Ectodermal cell (in vitro differentiated cells): ENCODE data around the gene CLSTN2.

Source experiments
- H3K27ac ChIP-seq: 2 replicates; pipeline ENCODE4 v1.7.0; 2013; ENCODE audit warnings: mild to moderate bottlenecking, low read depth, low read length; ENCODE audit not compliant: insufficient read depth, poor library complexity, severe bottlenecking
- H3K27me3 ChIP-seq: 2 replicates; pipeline ENCODE4 v1.7.0; 2013; ENCODE audit warnings: mild to moderate bottlenecking, low read length; ENCODE audit not compliant: insufficient read depth, control insufficient read depth, poor library complexity, severe bottlenecking
- H3K36me3 ChIP-seq: one replicate; pipeline ENCODE4 v1.7.0; 2013; ENCODE audit warnings: low read length; ENCODE audit not compliant: control insufficient read depth, insufficient read depth
- H3K4me1 ChIP-seq: one replicate; pipeline ENCODE4 v1.7.0; 2013; ENCODE audit warnings: low read length; ENCODE audit not compliant: control insufficient read depth, insufficient read depth
- H3K4me3 ChIP-seq: 2 replicates; pipeline ENCODE4 v1.7.0; 2013; ENCODE audit warnings: low read depth, low read length, control low read depth; ENCODE audit not compliant: insufficient read depth
- H3K9me3 ChIP-seq: 2 replicates; pipeline ENCODE4 v1.7.0; 2013; ENCODE audit warnings: mild to moderate bottlenecking, low read length, moderate library complexity; ENCODE audit not compliant: control insufficient read depth
- WGBS, 2 experiments: methylation state at CpG; one replicate each; pipeline ENCODE4 v1.1.7; 2013; ENCODE audit warnings: missing lambda C conversion rate in 2 of 2; 5-methylcytosine and 5-hydroxymethylcytosine counted together

Gene CLSTN2

GRCh38 chr3:140432229-140432669, 497.3 kb downstream of the CLSTN2 start:
- 69 to 74% methylated on average over 8 of the region's 8 CpGs for WGBS, 2 experiments
- Histone ChIP-seq H3K27ac (no peak overlapping the region), H3K27me3 (no peaks in the 10 kb centered on the region), H3K9me3 (no peaks in the 10 kb centered on the region), H3K4me1 (no peaks in the 10 kb centered on the region), H3K4me3 (no peak overlapping the region), H3K36me3 (no peaks in the 10 kb centered on the region)

GRCh38 chr3:140433431-140433830, 498.4 kb downstream of the CLSTN2 start:
- Histone ChIP-seq H3K9me3 (no peaks in the 10 kb centered on the region), H3K4me1 (no peaks in the 10 kb centered on the region), H3K36me3 (no peaks in the 10 kb centered on the region), H3K27ac (no peak overlapping the region), H3K27me3 (no peaks in the 10 kb centered on the region), H3K4me3 (no peak overlapping the region)
- 69 to 71% methylated on average over 2 of the region's 2 CpGs for WGBS, 2 experiments

- no peaks in the 10 kb centered on the region for H3K9me3 ChIP-seq
- H3K4me1 ChIP-seq: no peaks in the 10 kb centered on the region
- H3K27me3 ChIP-seq: no peaks in the 10 kb centered on the region
- no peaks in the 10 kb centered on the region for H3K36me3 ChIP-seq
- 83 to 87% methylated on average over 5 of the region's 5 CpGs for WGBS, 2 experiments
- H3K27ac ChIP-seq: no peak overlapping the region
- no peak overlapping the region for H3K4me3 ChIP-seq
These were observed 499.4 kb downstream of the CLSTN2 start for GRCh38 chr3:140434261-140434905.

- no peaks in the 10 kb centered on the region for H3K9me3 ChIP-seq
- WGBS, 2 experiments: 92 to 94% methylated on average over 4 of the region's 4 CpGs
- no peaks in the 10 kb centered on the region for H3K27me3 ChIP-seq
- no peak overlapping the region for H3K4me3 ChIP-seq
- H3K27ac ChIP-seq: no peak overlapping the region
- H3K36me3 ChIP-seq: no peaks in the 10 kb centered on the region
- H3K4me1 ChIP-seq: no peaks in the 10 kb centered on the region
These were observed 501.4 kb downstream of the CLSTN2 start for GRCh38 chr3:140436421-140436820.

- Histone ChIP-seq H3K36me3 (no peaks in the 10 kb centered on the region), H3K27ac (no peak overlapping the region), H3K4me3 (no peak overlapping the region), H3K4me1 (no peaks in the 10 kb centered on the region), H3K27me3 (no peaks in the 10 kb centered on the region), H3K9me3 (no peaks in the 10 kb centered on the region)
- 73 to 75% methylated on average over 6 of the region's 6 CpGs for WGBS, 2 experiments
These were observed 503.9 kb downstream of the CLSTN2 start for GRCh38 chr3:140438736-140439470.

- H3K4me3 ChIP-seq: no peak overlapping the region
- H3K27ac ChIP-seq: no peak overlapping the region
- no peaks in the 10 kb centered on the region for H3K9me3 ChIP-seq
- 85 to 93% methylated on average over 5 of the region's 5 CpGs for WGBS, 2 experiments
- H3K36me3 ChIP-seq: no peaks in the 10 kb centered on the region
- H3K4me1 ChIP-seq: no peaks in the 10 kb centered on the region
- no peaks in the 10 kb centered on the region for H3K27me3 ChIP-seq
These were observed 504.5 kb downstream of the CLSTN2 start for GRCh38 chr3:140439527-140439926.

- Histone ChIP-seq H3K4me3 (no peak overlapping the region), H3K4me1 (no peaks in the 10 kb centered on the region), H3K27ac (no peak overlapping the region), H3K36me3 (no peaks in the 10 kb centered on the region), H3K9me3 (no peaks in the 10 kb centered on the region), H3K27me3 (no peaks in the 10 kb centered on the region)
- 93 to 100% methylated on average over 1 of the region's 1 CpG for WGBS, 2 experiments
These were observed 505.5 kb downstream of the CLSTN2 start for GRCh38 chr3:140440446-140440845.

GRCh38 chr3:140441006-140441405, 506.0 kb downstream of the CLSTN2 start:
- Histone ChIP-seq H3K36me3 (no peaks in the 10 kb centered on the region), H3K27ac (no peak overlapping the region)

GRCh38 chr3:140442621-140443020, 507.6 kb downstream of the CLSTN2 start:
- H3K9me3 ChIP-seq: no peaks in the 10 kb centered on the region
- no peak overlapping the region for H3K4me3 ChIP-seq
- H3K27me3 ChIP-seq: no peaks in the 10 kb centered on the region
- 88 to 96% methylated on average over 2 of the region's 2 CpGs for WGBS, 2 experiments
- H3K36me3 ChIP-seq: no peaks in the 10 kb centered on the region
- no peaks in the 10 kb centered on the region for H3K4me1 ChIP-seq
- H3K27ac ChIP-seq: no peak overlapping the region

More at GRCh38 chr3:140441006-140441405, 506.0 kb downstream of the CLSTN2 start:
- 93 to 96% methylated on average over 2 of the region's 2 CpGs for WGBS, 2 experiments
- Histone ChIP-seq H3K4me3 (no peak overlapping the region), H3K27me3 (no peaks in the 10 kb centered on the region), H3K4me1 (no peaks in the 10 kb centered on the region), H3K9me3 (no peaks in the 10 kb centered on the region)

- no peaks in the 10 kb centered on the region for H3K9me3 ChIP-seq
- no peaks in the 10 kb centered on the region for H3K36me3 ChIP-seq
- WGBS, 2 experiments: 84 to 91% methylated on average over 7 of the region's 7 CpGs
- no peak overlapping the region for H3K27ac ChIP-seq
- no peak overlapping the region for H3K4me3 ChIP-seq
- H3K4me1 ChIP-seq: no peaks in the 10 kb centered on the region
- H3K27me3 ChIP-seq: no peaks in the 10 kb centered on the region
These were observed 508.1 kb downstream of the CLSTN2 start for GRCh38 chr3:140443073-140443472.
